MM.1S (cell line): ENCODE results near the gene UBL5.

Experiments
- DNase-seq: peaks from one replicate; pipeline ENCODE4 v3.0.0-alpha.2; 2015
- H2AFZ ChIP-seq: fragments of 300-600 bp; sonication (generic); 2 replicates; pipeline ENCODE4 v1.6.0; 2016; ENCODE audit warnings: antibody characterized with exemption, low read length
- H3F3A ChIP-seq: fragments of 300-600 bp; sonication (generic); 2 replicates; pipeline ENCODE4 v1.6.1; 2016; ENCODE audit warnings: mild to moderate bottlenecking, antibody characterized with exemption, low read length, moderate library complexity, mixed read lengths; ENCODE audit not compliant: insufficient read depth
- H3K27ac ChIP-seq: fragments of 300-600 bp; sonication (generic); 2 replicates; pipeline ENCODE4 v1.5.1; 2016; ENCODE audit warnings: mild to moderate bottlenecking, low read length
- H3K27me3 ChIP-seq: fragments of 300-600 bp; sonication (generic); replicated peaks from 2 replicates; pipeline ENCODE4 v1.6.0; 2016; ENCODE audit warnings: low read length; ENCODE audit not compliant: insufficient read depth
- H3K36me3 ChIP-seq: fragments of 300-600 bp; sonication (generic); replicated peaks from 2 replicates; pipeline ENCODE4 v1.6.1; 2016; ENCODE audit warnings: mild to moderate bottlenecking, low read length, mixed read lengths; ENCODE audit not compliant: insufficient read depth
- H3K4me1 ChIP-seq: fragments of 300-600 bp; sonication (generic); 2 replicates; pipeline ENCODE4 v1.6.1; 2016; ENCODE audit warnings: low read length, mixed read lengths
- H3K4me2 ChIP-seq: fragments of 300-600 bp; sonication (generic); 2 replicates; pipeline ENCODE4 v1.6.0; 2016; ENCODE audit warnings: low read depth, low read length
- H3K4me3 ChIP-seq: fragments of 300-600 bp; sonication (generic); 2 replicates; pipeline ENCODE4 v1.5.1; 2016; ENCODE audit warnings: low read length, mixed read lengths
- H3K79me2 ChIP-seq: fragments of 300-600 bp; sonication (generic); 2 replicates; pipeline ENCODE4 v1.6.1; 2016; ENCODE audit warnings: mixed run types, low read length, mixed read lengths
- H3K9ac ChIP-seq: fragments of 300-600 bp; sonication (generic); 2 replicates; pipeline ENCODE4 v1.6.1; 2016; ENCODE audit warnings: low read length, mixed read lengths
- H3K9me2 ChIP-seq: fragments of 300-600 bp; sonication (generic); replicated peaks from 2 replicates; pipeline ENCODE4 v1.6.1; 2016; ENCODE audit warnings: mild to moderate bottlenecking, low read length, mixed read lengths; ENCODE audit not compliant: insufficient read depth
- H3K9me3 ChIP-seq: fragments of 300-600 bp; sonication (generic); replicated peaks from 2 replicates; pipeline ENCODE4 v1.6.1; 2016; ENCODE audit warnings: mild to moderate bottlenecking, low read length, mixed read lengths; ENCODE audit not compliant: insufficient read depth
- H4K20me1 ChIP-seq: fragments of 300-600 bp; sonication (generic); 2 replicates; pipeline ENCODE4 v1.6.1; 2016; ENCODE audit warnings: mild to moderate bottlenecking, low read length, moderate library complexity, mixed read lengths; ENCODE audit not compliant: insufficient read depth
- CTCF ChIP-seq: fragments of 300-600 bp; sonication (generic); IDR thresholded peaks from 2 replicates; pipeline ENCODE4 v1.5.1; 2016; ENCODE audit warnings: antibody characterized with exemption, low read length, mixed read lengths
- EZH2 ChIP-seq: fragments of 300-600 bp; sonication (generic); optimal IDR thresholded peaks from 2 replicates; pipeline ENCODE3; 2017; ENCODE audit warnings: low read depth, mild to moderate bottlenecking, antibody characterized with exemption, low read length, mixed read lengths
- EZH2phosphoT487 ChIP-seq: fragments of 300-600 bp; sonication (generic); IDR thresholded peaks from 2 replicates; pipeline ENCODE4 v1.6.1; 2018; ENCODE audit warnings: antibody characterized with exemption, low read length

UBL5 gene

GRCh38 chr19:9834726-9835506 is 7.2 kb downstream of the UBL5 start, which contains the start of gene PIN1:
Gene PIN1, plus strand, starts transcription at chr19:9835318. Its CDS starts 27 bp downstream, at chr19:9835345.
- Histone ChIP-seq H3K4me3 (peak within 1 kb of the TSS; percentile 85), H3K27me3 (no peaks in the 10 kb centered on the region), H3K27ac (peak within 1 kb of the TSS; percentile 21; the same call in 1 of the 2 replicates), H3K36me3 (no peaks in the 10 kb centered on the region), H3F3A (peaks cover 5% of the 10 kb centered on the region; the same call in 1 of the 2 replicates), H3K9ac (peak within 1 kb of the TSS; percentile 65), H3K9me3 (no peaks in the 10 kb centered on the region), H3K4me2 (peak within 1 kb of the TSS; percentile 87), H2AFZ (peak within 1 kb of the TSS; percentile 85), H3K4me1 (peaks cover 10% of the 10 kb centered on the region; the same call in 1 of the 2 replicates), H3K79me2 (peaks cover 48% of the 10 kb centered on the region), H3K9me2 (no peaks in the 10 kb centered on the region), H4K20me1 (no peaks in the 10 kb centered on the region)
- TF ChIP-seq EZH2phosphoT487 (no peak), EZH2 (no peak), CTCF (peak; percentile 45)
- peak; percentile 99 for DNase-seq

GRCh38 chr19:9835507-9835949 is 7.8 kb downstream of the UBL5 start:
- no peaks in the 10 kb centered on the region for H4K20me1 ChIP-seq

GRCh38 chr19:9836021-9836420 is 8.3 kb downstream of the UBL5 start:
- Histone ChIP-seq H3K36me3 (no peaks in the 10 kb centered on the region; the same call in 1 of the 2 replicates), H3K27me3 (no peaks in the 10 kb centered on the region), H4K20me1 (no peaks in the 10 kb centered on the region), H3K27ac (no peak overlapping the region), H2AFZ (peak overlapping the region; percentile 49), H3K9ac (peak overlapping the region; percentile 65), H3K4me1 (peaks cover 10% of the 10 kb centered on the region; the same call in 1 of the 2 replicates), H3K9me3 (no peaks in the 10 kb centered on the region), H3K4me2 (peak overlapping the region; percentile 87), H3K79me2 (peaks cover 44% of the 10 kb centered on the region), H3K4me3 (peak overlapping the region; percentile 85), H3K9me2 (no peaks in the 10 kb centered on the region), H3F3A (peaks cover 5% of the 10 kb centered on the region; the same call in 1 of the 2 replicates)
- no peak for DNase-seq
- TF ChIP-seq CTCF (0 out of 2 replicates have a peak, but pooled peaks have one; percentile 12), EZH2 (no peak)

More at GRCh38 chr19:9835507-9835949, 7.8 kb downstream of the UBL5 start:
- Histone ChIP-seq H3K4me3 (peak overlapping the region; percentile 85), H3K36me3 (no peaks in the 10 kb centered on the region), H3F3A (peaks cover 5% of the 10 kb centered on the region; the same call in 1 of the 2 replicates), H3K9ac (peak overlapping the region; percentile 65), H3K27me3 (no peaks in the 10 kb centered on the region), H2AFZ (peak overlapping the region; percentile 49), H3K4me1 (peaks cover 10% of the 10 kb centered on the region; the same call in 1 of the 2 replicates), H3K4me2 (peak overlapping the region; percentile 87), H3K27ac (no peak overlapping the region), H3K9me3 (no peaks in the 10 kb centered on the region), H3K9me2 (no peaks in the 10 kb centered on the region), H3K79me2 (peaks cover 43% of the 10 kb centered on the region)
- no peak for DNase-seq
- TF ChIP-seq CTCF (no peak), EZH2phosphoT487 (no peak), EZH2 (no peak)
